BLaER1 (cell line): Measurements from ENCODE around the gene LDB1.

ENCODE experiments used
- H3K27ac ChIP-seq: shearing (Covaris generic); formaldehyde crosslinking; 2 replicates; pipeline ENCODE4 v1.8.1; 2022
- H3K27me3 ChIP-seq: shearing (Covaris generic); formaldehyde crosslinking; 2 replicates; pipeline ENCODE4 v1.8.1; 2022
- H3K36me3 ChIP-seq: shearing (Covaris generic); formaldehyde crosslinking; 2 replicates; pipeline ENCODE4 v1.8.1; 2022
- H3K4me1 ChIP-seq: shearing (Covaris generic); formaldehyde crosslinking; 2 replicates; pipeline ENCODE4 v1.8.1; 2022
- H3K4me2 ChIP-seq: shearing (Covaris generic); formaldehyde crosslinking; 2 replicates; pipeline ENCODE4 v1.8.1; 2022
- H3K4me3 ChIP-seq: shearing (Covaris generic); formaldehyde crosslinking; 2 replicates; pipeline ENCODE4 v1.8.1; 2022
- H3K9ac ChIP-seq: shearing (Covaris generic); formaldehyde crosslinking; 2 replicates; pipeline ENCODE4 v1.8.1; 2022
- H3K9me3 ChIP-seq: shearing (Covaris generic); formaldehyde crosslinking; 2 replicates; pipeline ENCODE4 v1.8.1; 2022
- H4K20me1 ChIP-seq: shearing (Covaris generic); formaldehyde crosslinking; 2 replicates; pipeline ENCODE4 v1.8.1; 2022
- Cebpa-rat ChIP-seq: shearing (Covaris generic); IDR thresholded peaks from 2 replicates; pipeline ENCODE4 v1.8.1; 2022

LDB1 gene

DNA sequence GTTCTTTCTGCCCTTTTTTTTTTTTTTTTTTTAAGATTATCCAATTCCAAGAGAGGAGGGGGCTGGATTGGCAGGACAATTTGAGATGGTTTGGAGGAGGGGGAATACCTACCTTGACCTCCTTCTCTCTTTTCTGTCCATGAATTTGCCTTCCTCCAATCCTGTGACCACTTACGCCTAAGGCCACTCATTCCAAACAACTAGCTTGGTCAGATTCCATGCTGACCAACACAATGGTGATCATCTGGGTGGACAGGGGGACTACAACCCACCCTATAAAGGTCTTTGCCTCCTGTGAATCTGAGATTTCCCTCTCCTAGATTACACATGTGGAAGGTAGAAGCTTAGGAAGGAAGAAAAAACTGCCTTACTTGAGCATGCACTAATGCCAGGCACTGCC is 2.3 kb upstream of the LDB1 start:
- no peak overlapping the region for H3K4me3 ChIP-seq
- peaks cover 44% of the 10 kb centered on the region for H3K4me1 ChIP-seq
- no peaks in the 10 kb centered on the region for H3K9me3 ChIP-seq
- H3K36me3 ChIP-seq: no peaks in the 10 kb centered on the region
- no peaks in the 10 kb centered on the region for H3K27me3 ChIP-seq
- H3K4me2 ChIP-seq: peak overlapping the region; percentile 98
- TF ChIP-seq Cebpa-rat: no peak
- 0 out of 2 replicates have a peak, but pooled peaks cover under 1% of the 10 kb centered on the region for H4K20me1 ChIP-seq
- H3K27ac ChIP-seq: peak overlapping the region; percentile 99; the same call in 1 of the 2 replicates
- no peak overlapping the region for H3K9ac ChIP-seq

DNA sequence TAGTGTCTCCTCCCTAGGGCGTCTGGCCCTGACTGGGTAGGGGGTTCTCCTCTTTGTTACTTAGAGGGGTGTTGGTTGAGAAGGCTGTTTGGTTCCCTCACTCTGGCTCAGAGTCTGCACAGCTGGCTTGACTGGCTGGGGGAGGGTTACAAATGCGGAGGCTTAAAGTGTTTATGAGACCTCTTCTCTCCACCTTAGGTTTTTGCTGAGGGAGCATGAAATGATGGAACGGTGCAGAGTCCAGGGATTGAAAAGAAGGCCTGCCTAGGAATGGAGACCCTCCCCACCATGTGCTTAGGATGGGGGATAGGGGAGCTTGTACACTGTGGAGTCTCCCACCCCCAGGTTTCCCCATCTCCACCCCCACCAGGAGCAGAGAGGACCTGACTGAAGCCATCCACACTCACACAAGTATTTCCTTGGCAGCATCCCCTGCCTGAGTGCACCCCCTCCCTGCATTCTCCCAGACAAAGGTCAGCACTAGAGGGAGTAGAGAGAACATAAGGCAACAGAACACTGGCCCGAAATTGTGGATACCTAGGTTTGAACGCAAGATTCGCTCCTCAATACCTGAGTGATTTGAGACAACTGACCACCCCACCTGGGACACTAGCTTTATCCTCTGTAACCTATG is 1.7 kb upstream of the LDB1 start:
- Histone ChIP-seq H3K9me3 (no peaks in the 10 kb centered on the region), H3K27me3 (no peaks in the 10 kb centered on the region), H3K4me1 (peaks cover 50% of the 10 kb centered on the region), H3K4me3 (peak overlapping the region; percentile 96; the same call in 1 of the 2 replicates), H4K20me1 (peaks cover 6% of the 10 kb centered on the region; the same call in 1 of the 2 replicates), H3K4me2 (peak overlapping the region; percentile 98), H3K9ac (peak overlapping the region; percentile 99), H3K27ac (peak overlapping the region; percentile 99), H3K36me3 (no peaks in the 10 kb centered on the region)
- no peak for TF ChIP-seq Cebpa-rat

DNA sequence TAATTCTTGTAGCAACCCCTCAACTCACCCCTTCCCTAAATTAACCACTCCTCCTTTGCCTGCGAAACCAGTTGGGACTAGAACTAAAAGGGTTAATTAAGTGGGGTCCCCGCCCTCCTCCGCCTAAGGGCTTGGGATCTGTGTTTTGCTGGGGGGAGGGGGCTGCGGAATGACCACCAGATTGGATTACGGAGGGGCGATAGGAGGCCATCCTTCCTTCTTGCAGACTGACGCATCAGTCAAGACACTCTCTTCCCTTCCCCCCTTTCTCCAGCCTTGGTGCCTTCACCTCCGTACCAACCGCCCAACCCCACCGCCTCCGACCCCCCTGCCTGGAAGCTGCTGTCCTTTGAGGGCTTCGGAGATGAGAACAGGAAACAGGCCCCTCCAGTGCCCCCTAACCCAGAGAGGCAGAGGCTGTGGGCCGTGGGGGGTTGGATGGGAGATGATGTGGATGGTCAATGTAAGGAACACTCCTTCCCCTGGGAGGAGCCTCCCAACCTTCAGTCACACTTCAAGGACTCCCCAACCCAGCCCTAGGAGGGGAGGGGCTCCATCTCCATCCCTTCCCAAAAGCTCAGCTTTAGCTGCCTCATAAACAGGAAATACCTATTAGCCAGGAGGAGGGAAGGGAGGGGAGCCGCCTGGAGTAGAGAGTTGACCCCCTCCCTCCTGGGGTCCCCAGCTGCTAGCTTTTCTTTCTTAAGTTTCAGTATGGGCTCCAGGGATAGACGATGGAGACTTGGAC is 997 bp upstream of the LDB1 start:
- no peak for TF ChIP-seq Cebpa-rat
- Histone ChIP-seq H3K36me3 (no peaks in the 10 kb centered on the region), H3K4me2 (peak overlapping the region; percentile 98), H3K4me1 (peaks cover 57% of the 10 kb centered on the region), H3K4me3 (peak overlapping the region; percentile 96), H4K20me1 (peaks cover 13% of the 10 kb centered on the region; the same call in 1 of the 2 replicates), H3K9ac (peak overlapping the region; percentile 99), H3K27ac (peak overlapping the region; percentile 99), H3K27me3 (no peaks in the 10 kb centered on the region), H3K9me3 (no peaks in the 10 kb centered on the region)

DNA sequence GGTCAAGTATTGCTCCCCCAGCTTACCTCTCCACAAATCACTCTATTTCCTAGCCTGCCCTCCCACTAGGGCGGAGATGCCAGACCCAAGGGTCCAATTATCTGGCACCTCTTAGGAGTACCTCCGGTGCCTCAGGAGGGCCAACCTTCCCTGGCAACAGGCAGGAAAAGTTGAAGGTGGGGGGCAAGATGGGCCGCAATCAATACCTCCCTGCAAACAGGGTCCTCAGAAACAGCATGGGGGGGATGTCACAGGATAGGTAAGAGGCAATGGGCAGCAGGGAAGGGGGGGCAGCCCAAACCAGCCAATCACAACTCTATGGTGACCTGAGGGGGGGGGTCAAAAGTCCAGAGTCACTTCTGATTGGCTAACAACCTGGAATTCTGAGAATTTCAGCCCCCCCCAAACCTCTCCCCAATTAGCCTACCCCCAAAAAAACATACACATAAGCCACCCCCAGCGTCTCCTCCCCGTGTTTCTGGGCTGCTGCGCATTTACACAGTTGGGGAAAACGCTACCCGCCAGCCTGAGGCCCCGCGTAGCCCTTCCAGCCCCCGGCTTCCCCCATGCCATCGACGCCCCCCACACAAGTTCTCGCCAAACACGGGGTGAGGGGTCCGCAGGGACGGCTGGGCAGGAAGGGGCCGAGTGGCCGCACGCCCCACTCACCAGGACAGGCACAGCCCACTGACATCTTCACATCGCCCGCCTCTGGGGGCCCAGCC is 589 bp downstream of the LDB1 start:
- H3K9me3 ChIP-seq: no peaks in the 10 kb centered on the region
- peaks cover 69% of the 10 kb centered on the region for H3K4me1 ChIP-seq
- H3K4me3 ChIP-seq: peak overlapping the region; percentile 96
- H4K20me1 ChIP-seq: peaks cover 22% of the 10 kb centered on the region; the same call in 1 of the 2 replicates
- peak overlapping the region; percentile 99 for H3K9ac ChIP-seq
- peak overlapping the region; percentile 98 for H3K4me2 ChIP-seq
- H3K27me3 ChIP-seq: no peaks in the 10 kb centered on the region
- no peak for TF ChIP-seq Cebpa-rat
- no peaks in the 10 kb centered on the region for H3K36me3 ChIP-seq
- peak overlapping the region; percentile 99 for H3K27ac ChIP-seq

DNA sequence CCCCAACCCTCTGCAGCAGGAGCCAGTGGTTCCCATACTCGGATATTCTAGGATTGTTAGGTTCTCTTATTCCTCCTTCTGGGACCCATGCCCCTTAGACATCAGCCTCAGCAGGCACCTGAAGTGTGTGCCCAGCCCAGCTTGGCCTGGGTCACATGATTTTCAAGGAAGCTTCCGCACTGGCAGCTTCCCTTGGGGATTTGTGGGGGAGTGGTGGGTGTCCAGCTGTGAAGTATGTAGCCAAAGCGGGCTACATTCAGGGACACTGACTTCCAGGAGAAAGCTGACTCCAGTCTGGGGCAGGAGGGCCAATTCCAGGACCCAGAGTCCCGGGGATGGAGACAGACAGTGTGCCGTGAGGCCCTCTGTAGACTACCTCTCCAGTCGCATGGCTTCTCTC is 1.3 kb downstream of the LDB1 start:
- Histone ChIP-seq H4K20me1 (peaks cover 27% of the 10 kb centered on the region), H3K36me3 (no peaks in the 10 kb centered on the region), H3K4me1 (peaks cover 71% of the 10 kb centered on the region), H3K4me3 (peak overlapping the region; percentile 96), H3K27ac (peak overlapping the region; percentile 99), H3K4me2 (peak overlapping the region; percentile 98), H3K27me3 (no peaks in the 10 kb centered on the region), H3K9ac (peak overlapping the region; percentile 99), H3K9me3 (no peaks in the 10 kb centered on the region)
- TF ChIP-seq Cebpa-rat: no peak

DNA sequence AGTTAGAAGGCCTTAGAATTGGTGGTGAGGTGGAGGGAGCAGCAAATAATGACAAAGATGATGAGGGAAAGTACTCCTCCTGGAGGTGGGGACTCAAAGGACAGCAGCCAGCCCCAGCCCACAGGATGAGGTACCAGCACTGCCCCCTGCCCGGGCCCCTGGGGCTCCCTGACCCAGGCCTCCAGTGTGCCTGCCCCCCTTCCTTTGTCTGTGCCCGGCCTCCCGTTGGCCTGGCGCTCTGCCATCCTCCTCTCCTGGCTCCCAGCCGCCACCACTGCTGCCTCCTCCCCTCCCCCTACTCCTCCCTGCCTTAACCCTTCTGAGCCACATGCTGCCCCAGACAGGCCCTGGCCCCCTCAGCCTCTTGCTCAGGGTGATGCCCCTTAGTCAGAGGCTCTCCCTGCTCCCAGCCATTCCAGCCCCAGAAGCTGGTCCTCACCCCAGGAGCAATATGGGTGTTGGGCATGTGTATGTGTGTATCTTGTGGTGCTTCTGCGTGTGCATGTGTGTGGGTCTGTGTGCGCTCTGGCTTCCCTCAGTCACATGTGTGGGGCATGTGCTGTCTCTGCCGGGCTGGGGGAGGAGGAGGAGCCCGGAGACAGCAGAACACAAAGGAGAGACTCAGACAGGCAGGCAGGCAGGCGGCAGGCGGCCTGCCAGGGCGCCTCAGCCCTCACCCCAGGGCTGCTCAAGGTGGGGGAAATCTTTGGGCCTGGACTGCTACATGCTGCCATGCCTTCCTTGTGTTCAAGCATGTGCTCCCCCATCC is 2.6 kb downstream of the LDB1 start:
- H3K4me1 ChIP-seq: peaks cover 73% of the 10 kb centered on the region
- peak overlapping the region; percentile 96 for H3K4me3 ChIP-seq
- no peaks in the 10 kb centered on the region for H3K36me3 ChIP-seq
- peak overlapping the region; percentile 99 for H3K27ac ChIP-seq
- peak overlapping the region; percentile 98 for H3K4me2 ChIP-seq
- no peaks in the 10 kb centered on the region for H3K9me3 ChIP-seq
- no peak for TF ChIP-seq Cebpa-rat
- H3K9ac ChIP-seq: peak overlapping the region; percentile 99
- peaks cover 40% of the 10 kb centered on the region for H4K20me1 ChIP-seq
- no peaks in the 10 kb centered on the region for H3K27me3 ChIP-seq

DNA sequence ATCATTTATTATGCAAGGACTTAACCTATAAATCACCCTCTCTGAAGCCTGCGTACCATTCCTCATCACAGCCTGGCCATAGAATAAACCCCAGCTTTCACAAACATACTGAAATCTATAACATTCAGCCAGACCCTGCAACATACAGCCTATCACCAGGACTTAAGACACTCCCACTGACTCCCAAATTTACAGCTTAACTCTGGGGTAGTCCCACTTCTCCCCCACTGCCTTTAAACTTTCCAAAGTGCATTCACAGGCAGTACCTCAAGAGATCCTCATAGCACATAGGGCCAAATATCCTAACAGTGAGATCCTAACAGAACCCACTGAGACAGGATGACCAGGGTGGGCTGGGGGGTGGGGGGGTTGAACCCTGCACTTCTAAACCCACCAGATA is 3.5 kb downstream of the LDB1 start:
- H3K27ac ChIP-seq: peak overlapping the region; percentile 99
- peak overlapping the region; percentile 99 for H3K9ac ChIP-seq
- peaks cover 73% of the 10 kb centered on the region for H3K4me1 ChIP-seq
- peaks cover 7% of the 10 kb centered on the region for H3K36me3 ChIP-seq
- no peak for TF ChIP-seq Cebpa-rat
- H3K9me3 ChIP-seq: no peaks in the 10 kb centered on the region
- peak overlapping the region; percentile 98 for H3K4me2 ChIP-seq
- peak overlapping the region; percentile 96; the same call in 1 of the 2 replicates for H3K4me3 ChIP-seq
- H3K27me3 ChIP-seq: no peaks in the 10 kb centered on the region
- peaks cover 49% of the 10 kb centered on the region for H4K20me1 ChIP-seq

DNA sequence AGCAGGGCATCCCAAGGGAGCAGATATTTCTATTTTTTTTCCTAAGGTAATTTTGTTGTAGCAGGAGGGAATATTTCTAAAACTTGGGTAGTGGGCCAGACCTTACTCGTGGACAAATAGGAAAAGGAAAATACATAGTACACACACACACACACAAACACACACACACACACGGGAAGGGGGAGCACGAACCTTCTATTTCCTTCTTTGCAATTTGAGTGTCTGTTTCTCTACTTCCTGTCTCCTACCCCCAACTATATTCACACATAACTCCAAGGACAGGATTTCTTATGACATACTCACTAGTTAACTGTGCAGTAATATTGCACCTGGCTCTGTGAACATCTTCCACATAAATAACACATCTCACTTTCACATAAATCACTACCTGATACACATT is 4.4 kb downstream of the LDB1 start:
- H3K27ac ChIP-seq: peak overlapping the region; percentile 99
- peaks cover 58% of the 10 kb centered on the region for H4K20me1 ChIP-seq
- H3K9ac ChIP-seq: peak overlapping the region; percentile 99
- no peak for TF ChIP-seq Cebpa-rat
- H3K4me2 ChIP-seq: peak overlapping the region; percentile 98
- H3K4me1 ChIP-seq: peaks cover 67% of the 10 kb centered on the region
- peaks cover 16% of the 10 kb centered on the region for H3K36me3 ChIP-seq
- H3K27me3 ChIP-seq: no peaks in the 10 kb centered on the region
- no peaks in the 10 kb centered on the region for H3K9me3 ChIP-seq
- H3K4me3 ChIP-seq: peak overlapping the region; percentile 83
